Measurements from ENCODE around the gene P2RY11.
A peak's percentile ranks its signal among the peaks of the same experiment; 100 is the strongest.

GRCh38 chr19:10113592-10113963 lies 2.1 kb downstream of the P2RY11 start:
- TF ChIP-seq POLR2AphosphoS5 (IDR thresholded peaks at IDR 0.05; ENCODE audit: low read depth, low read length) (peak; percentile 93), POLR2A (IDR thresholded peaks at IDR 0.05; ENCODE audit: low read depth, low read length) (peak; percentile 76), TAF1 (IDR thresholded peaks at IDR 0.05; ENCODE audit: low read depth, low read length) (no peak), SPI1 (IDR thresholded peaks at IDR 0.05; ENCODE audit: low read depth, low read length) (no peak), POU2F2 (IDR thresholded peaks at IDR 0.05; ENCODE audit: low read depth, low read length) (peak; percentile 33; the same call in 1 of the 2 replicates), PAX5 (IDR thresholded peaks at IDR 0.05; ENCODE audit: insufficient read depth, low read length, severe bottlenecking) (no peak)

Measured in GM12891 (cell line).